H9 (cell line): ENCODE data around the gene PRAME. TPM values are rescaled to one million over a fixed set of nuclear protein-coding genes. Genes with fewer than 3 reads are reported as not detected.

Experiments used
- DNase-seq: peaks from one replicate; pipeline ENCODE4 v3.0.0-alpha.2; 2017
- H2AFZ ChIP-seq: one replicate; pipeline ENCODE4 v1.6.1; 2013; ENCODE audit warnings: mild to moderate bottlenecking, low read length, control low read depth, moderate library complexity
- H2AK5ac ChIP-seq: 2 replicates; pipeline ENCODE4 v1.6.1; 2013; ENCODE audit warnings: low read length, control low read depth, mixed read lengths; ENCODE audit not compliant: insufficient read length
- H2BK120ac ChIP-seq: one replicate; pipeline ENCODE4 v1.6.1; 2013; ENCODE audit warnings: low read depth, mild to moderate bottlenecking, low read length, control low read depth, inconsistent platforms; ENCODE audit not compliant: poor library complexity, severe bottlenecking
- H2BK12ac ChIP-seq: 2 replicates; pipeline ENCODE4 v1.6.1; 2013; ENCODE audit warnings: low read length, control low read depth, mixed read lengths, low read depth; ENCODE audit not compliant: insufficient read length
- H2BK15ac ChIP-seq: 2 replicates; pipeline ENCODE4 v1.6.1; 2013; ENCODE audit warnings: low read depth, low read length, control low read depth
- H2BK20ac ChIP-seq: one replicate; pipeline ENCODE4 v1.6.1; 2013; ENCODE audit warnings: low read depth, mild to moderate bottlenecking, low read length, control low read depth, inconsistent platforms; ENCODE audit not compliant: poor library complexity, severe bottlenecking
- H2BK5ac ChIP-seq: 2 replicates; pipeline ENCODE4 v1.6.1; 2013; ENCODE audit warnings: low read length, control low read depth, mixed read lengths; ENCODE audit not compliant: insufficient read length
- H3K14ac ChIP-seq: 2 replicates; pipeline ENCODE4 v1.6.1; 2013; ENCODE audit warnings: low read length, control low read depth; ENCODE audit not compliant: insufficient read depth
- H3K18ac ChIP-seq: 2 replicates; pipeline ENCODE4 v1.6.1; 2013; ENCODE audit warnings: low read depth, mild to moderate bottlenecking, mixed read lengths, low read length, control low read depth; ENCODE audit not compliant: insufficient read length
- H3K23ac ChIP-seq: 2 replicates; pipeline ENCODE4 v1.6.1; 2013; ENCODE audit warnings: low read length, control low read depth, mixed read lengths, low read depth; ENCODE audit not compliant: insufficient read length
- H3K23me2 ChIP-seq: 2 replicates; pipeline ENCODE4 v1.6.1; 2013; ENCODE audit warnings: low read depth, mild to moderate bottlenecking, mixed read lengths, low read length, control low read depth; ENCODE audit not compliant: insufficient read length, poor library complexity, severe bottlenecking
- H3K27ac ChIP-seq: 2 replicates; pipeline ENCODE4 v1.5.1; 2013; ENCODE audit warnings: low read length, control low read depth, mixed read lengths, low read depth; ENCODE audit not compliant: insufficient read length
- H3K27me3 ChIP-seq: 2 replicates; pipeline ENCODE4 v1.6.1; 2013; ENCODE audit warnings: low read length, control low read depth, inconsistent platforms; ENCODE audit not compliant: insufficient read depth
- H3K4ac ChIP-seq: 2 replicates; pipeline ENCODE4 v1.6.1; 2013; ENCODE audit warnings: low read depth, mild to moderate bottlenecking, control low read depth, inconsistent platforms, low read length, moderate library complexity
- H3K4me1 ChIP-seq: 2 replicates; pipeline ENCODE4 v1.6.1; 2013; ENCODE audit warnings: low read length, control low read depth, inconsistent platforms; ENCODE audit not compliant: insufficient read depth
- H3K4me2 ChIP-seq: 2 replicates; pipeline ENCODE4 v1.6.1; 2013; ENCODE audit warnings: low read length, control low read depth, mixed read lengths; ENCODE audit not compliant: insufficient read length, insufficient read depth
- H3K56ac ChIP-seq: 2 replicates; pipeline ENCODE4 v1.6.1; 2013; ENCODE audit warnings: low read depth, mild to moderate bottlenecking, mixed read lengths, low read length, control low read depth; ENCODE audit not compliant: insufficient read length
- H3K79me1 ChIP-seq: 2 replicates; pipeline ENCODE4 v1.6.1; 2013; ENCODE audit warnings: low read depth, mild to moderate bottlenecking, moderate library complexity, low read length, control low read depth, inconsistent platforms; ENCODE audit not compliant: insufficient read depth, poor library complexity, severe bottlenecking
- H3K79me2 ChIP-seq: 2 replicates; pipeline ENCODE4 v1.6.1; 2013; ENCODE audit warnings: low read length, control low read depth, inconsistent platforms; ENCODE audit not compliant: insufficient read depth
- H3K9ac ChIP-seq: 2 replicates; pipeline ENCODE4 v1.6.1; 2013; ENCODE audit warnings: low read length, control low read depth, mixed read lengths; ENCODE audit not compliant: insufficient read length; ENCODE audit errors: extremely low read depth
- H3K9me3 ChIP-seq: one replicate; pipeline ENCODE4 v1.6.1; 2013; ENCODE audit warnings: low read depth, low read length, inconsistent platforms; ENCODE audit not compliant: control insufficient read depth
- H3T11ph ChIP-seq: one replicate; pipeline ENCODE4 v1.6.1; 2013; ENCODE audit warnings: mild to moderate bottlenecking, low read length, control low read depth, inconsistent platforms
- H4K20me1 ChIP-seq: one replicate; pipeline ENCODE4 v1.6.1; 2013; ENCODE audit not compliant: control insufficient read depth, insufficient read length, insufficient read depth
- H4K5ac ChIP-seq: 2 replicates; pipeline ENCODE4 v1.6.1; 2013; ENCODE audit warnings: low read depth, mild to moderate bottlenecking, mixed read lengths, low read length, control low read depth; ENCODE audit not compliant: insufficient read length
- H4K8ac ChIP-seq: replicated peaks from 2 replicates; pipeline ENCODE4 v1.6.1; 2013; ENCODE audit warnings: low read length, control low read depth, mixed read lengths, low read depth; ENCODE audit not compliant: insufficient read length
- H4K91ac ChIP-seq: 2 replicates; pipeline ENCODE4 v1.6.1; 2013; ENCODE audit warnings: low read depth, mild to moderate bottlenecking, moderate library complexity, mixed read lengths, low read length, control low read depth; ENCODE audit not compliant: insufficient read length
- H3K27ac Mint-ChIP-seq, 3 experiments: 2 replicates in 2 of 3; 3 replicates in 1 of 3; pipeline ENCODE4 v1.8.0; 2020 to 2021; ENCODE audit warnings: mixed read lengths in 3 of 3, mild to moderate bottlenecking in 1 of 3, moderate library complexity in 1 of 3
- H3K27me3 Mint-ChIP-seq: 2 replicates; pipeline ENCODE4 v1.8.0; 2021; ENCODE audit warnings: low read depth, mild to moderate bottlenecking, moderate library complexity, mixed read lengths
- H3K36me3 Mint-ChIP-seq, 3 experiments: 2 replicates in 2 of 3; 3 replicates in 1 of 3; pipeline ENCODE4 v1.8.0; 2020 to 2021; ENCODE audit warnings: low read depth in 3 of 3, mixed read lengths in 3 of 3; ENCODE audit not compliant: insufficient read depth in 1 of 3
- H3K4me1 Mint-ChIP-seq, 2 experiments: 2 replicates each; pipeline ENCODE4 v1.8.0; 2020; ENCODE audit warnings: mixed read lengths in 2 of 2
- H3K4me3 Mint-ChIP-seq, 2 experiments: 2 replicates in 1 of 2; 3 replicates in 1 of 2; pipeline ENCODE4 v1.8.0; 2020 to 2021; ENCODE audit warnings: mild to moderate bottlenecking in 2 of 2, mixed read lengths in 2 of 2, moderate library complexity in 1 of 2
- H3K9me3 Mint-ChIP-seq, 2 experiments: 2 replicates in 1 of 2; 3 replicates in 1 of 2; pipeline ENCODE4 v1.8.0; 2020; ENCODE audit warnings: mild to moderate bottlenecking in 2 of 2, mixed read lengths in 2 of 2, moderate library complexity in 1 of 2
- CTCF ChIP-seq: fragments of 200-600 bp; sonication (generic); conservative IDR thresholded peaks from 3 replicates; pipeline ENCODE4 v1.8.0; 2021; ENCODE audit warnings: antibody characterized with exemption, mild to moderate bottlenecking
- WGBS: extraction: QIAGEN DNeasy Blood & Tissue Kit; methylation state at CpG from one replicate; pipeline ENCODE4 v1.1.7; 2013; ENCODE audit warnings: missing lambda C conversion rate, low lambda C conversion rate, mixed read lengths; ENCODE audit not compliant: insufficient read length; ENCODE audit errors: extremely low coverage; 5-methylcytosine and 5-hydroxymethylcytosine counted together
- total RNA-seq: library from RNA; stranded (reverse); gene quantifications from 2 replicates; pipeline ENCODE4 v1.2.1, GENCODE V29; 2021

PRAME gene
- total RNA-seq, 1 experiment from 2014 or later = 0.31 TPM

DNA sequence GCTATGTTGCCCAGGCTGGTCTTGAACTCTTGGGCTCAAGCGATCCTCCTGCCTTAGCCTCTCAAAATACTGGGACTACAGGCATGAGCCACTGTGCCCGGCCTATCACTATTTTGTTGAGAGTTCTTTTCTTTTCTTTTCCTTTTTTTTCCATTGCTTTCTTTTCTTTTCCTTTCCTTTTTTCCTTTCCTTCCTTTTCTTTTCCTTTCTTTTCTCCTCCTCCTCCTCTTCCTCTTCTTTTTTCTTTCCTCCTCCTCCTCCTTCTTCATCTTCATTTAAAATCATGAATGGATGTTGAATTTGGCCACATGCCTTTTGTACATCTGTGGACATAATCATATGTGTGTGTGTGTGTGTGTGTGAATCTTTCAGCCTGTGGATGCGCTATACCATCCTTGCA lies 25.7 kb upstream of the PRAME start:
- no CpG with 5 or more reads among the region's 3 CpGs for WGBS

More for the DNA sequence above, 25.7 kb upstream of the PRAME start:
- no peak overlapping the region for H3K14ac ChIP-seq
- H3K27ac Mint-ChIP-seq = no peak overlapping the region
- no peak overlapping the region for H3K23ac ChIP-seq
- no peaks in the 10 kb centered on the region for H3K36me3 Mint-ChIP-seq
- no peak overlapping the region for H2BK120ac ChIP-seq
- H3T11ph ChIP-seq = no peak overlapping the region
- no peak overlapping the region for H2AFZ ChIP-seq
- H4K8ac ChIP-seq = no peak overlapping the region
- H3K23me2 ChIP-seq = no peaks in the 10 kb centered on the region
- H3K4me1 ChIP-seq = no peaks in the 10 kb centered on the region
- H3K4me1 Mint-ChIP-seq = no peaks in the 10 kb centered on the region
- H3K9ac ChIP-seq = no peak overlapping the region
- no peaks in the 10 kb centered on the region for H3K9me3 Mint-ChIP-seq
- no peak overlapping the region for H3K18ac ChIP-seq
- H3K27me3 ChIP-seq = peaks cover 10% of the 10 kb centered on the region; the same call in 1 of the 2 replicates
- no peak overlapping the region for H3K4me2 ChIP-seq
- H3K9me3 ChIP-seq = no peaks in the 10 kb centered on the region
- no peak overlapping the region for H2BK12ac ChIP-seq
- H4K91ac ChIP-seq = no peak overlapping the region
- H4K5ac ChIP-seq = no peak overlapping the region
- no peak overlapping the region for H2AK5ac ChIP-seq
- no peak overlapping the region for H2BK5ac ChIP-seq
- no peak overlapping the region for H3K4me3 Mint-ChIP-seq
- no peak overlapping the region for H2BK20ac ChIP-seq
- no peak overlapping the region for H2BK15ac ChIP-seq
- no peaks in the 10 kb centered on the region for H3K79me1 ChIP-seq
- H3K56ac ChIP-seq = no peak overlapping the region
- H3K27ac ChIP-seq = no peak overlapping the region
- no peaks in the 10 kb centered on the region for H3K79me2 ChIP-seq
- no peak overlapping the region for H3K4ac ChIP-seq
- H4K20me1 ChIP-seq = no peaks in the 10 kb centered on the region
- no peak for DNase-seq
- H3K27me3 Mint-ChIP-seq = peaks cover 99% of the 10 kb centered on the region
- no peak for TF ChIP-seq CTCF
